GM19395 (cell line): ENCODE results near the gene GFRA4.
A peak's percentile ranks its signal among the peaks of the same experiment; 100 is the strongest.

Source experiments
- ATAC-seq: cut with Tn5 transposase; IDR thresholded peaks from one replicate; pipeline ENCODE4 v1.9.1; 2021; ENCODE audit warnings: mild to moderate bottlenecking, moderate library complexity; ENCODE audit not compliant: unreplicated experiment

The GFRA4 gene

GRCh38 chr20:3674995-3675900, 12.0 kb upstream of the GFRA4 start:
- ATAC-seq = no peak

GRCh38 chr20:3674447-3674846, 11.2 kb upstream of the GFRA4 start:
- no peak for ATAC-seq

GRCh38 chr20:3673221-3674070, 10.2 kb upstream of the GFRA4 start:
- ATAC-seq = no peak

- no peak for ATAC-seq
Measured at GRCh38 chr20:3672547-3673171, 9.5 kb upstream of the GFRA4 start.

GRCh38 chr20:3671986-3672546, 8.9 kb upstream of the GFRA4 start:
- no peak for ATAC-seq

- ATAC-seq = no peak
Measured at GRCh38 chr20:3670945-3671344, 7.7 kb upstream of the GFRA4 start.

GRCh38 chr20:3670511-3670910, 7.3 kb upstream of the GFRA4 start:
- no peak for ATAC-seq

- ATAC-seq = no peak
Measured at GRCh38 chr20:3669710-3670367, 6.6 kb upstream of the GFRA4 start.

- no peak for ATAC-seq
Measured at GRCh38 chr20:3667434-3668037, 4.3 kb upstream of the GFRA4 start.

GRCh38 chr20:3663858-3664257, 659 bp upstream of the GFRA4 start:
- no peak for ATAC-seq

- ATAC-seq = no peak
Measured at GRCh38 chr20:3661814-3662665, 1.2 kb downstream of the GFRA4 start.

GRCh38 chr20:3661060-3661813, 2.0 kb downstream of the GFRA4 start:
- ATAC-seq = no peak

- ATAC-seq = no peak
Measured at GRCh38 chr20:3660262-3661059, 2.7 kb downstream of the GFRA4 start.

GRCh38 chr20:3659492-3660261, 3.5 kb downstream of the GFRA4 start:
- ATAC-seq = no peak

- peak; percentile 97 for ATAC-seq
Measured at GRCh38 chr20:3658716-3659491, 4.3 kb downstream of the GFRA4 start.

GRCh38 chr20:3658019-3658715, 5.0 kb downstream of the GFRA4 start:
- ATAC-seq = no peak
